GM19023 (cell line): ENCODE measurements around the gene NFE2L2.
"Not testable (repeated sequence)": the region's sequence is repeated elsewhere in the genome, so short reads cannot be mapped to it uniquely, and the experiment has no call there.

Source experiments
- ATAC-seq: cut with Tn5 transposase; IDR thresholded peaks from one replicate; pipeline ENCODE4 v1.9.1; 2021; ENCODE audit warnings: mild to moderate bottlenecking, moderate library complexity; ENCODE audit not compliant: unreplicated experiment

The NFE2L2 gene

DNA sequence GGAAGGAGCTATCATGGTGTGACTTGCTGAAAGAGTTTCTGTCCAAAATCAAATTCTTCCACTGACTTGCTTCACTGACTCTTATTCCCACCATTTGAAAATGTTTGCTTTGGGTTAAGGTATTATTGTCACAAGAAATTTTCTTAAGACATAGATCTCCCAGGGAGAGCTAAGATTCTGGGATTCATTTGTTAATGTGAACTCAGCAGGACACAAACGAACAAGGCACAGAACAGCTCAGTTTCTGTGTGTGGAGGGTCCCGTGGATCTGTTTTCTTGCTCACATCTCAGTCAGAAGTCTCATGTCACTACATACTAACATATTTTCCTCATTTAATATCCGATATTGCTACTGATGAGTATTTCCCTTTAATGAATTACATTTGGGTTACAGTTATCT, 60.1 kb downstream of the NFE2L2 start:
- ATAC-seq, result no peak

DNA sequence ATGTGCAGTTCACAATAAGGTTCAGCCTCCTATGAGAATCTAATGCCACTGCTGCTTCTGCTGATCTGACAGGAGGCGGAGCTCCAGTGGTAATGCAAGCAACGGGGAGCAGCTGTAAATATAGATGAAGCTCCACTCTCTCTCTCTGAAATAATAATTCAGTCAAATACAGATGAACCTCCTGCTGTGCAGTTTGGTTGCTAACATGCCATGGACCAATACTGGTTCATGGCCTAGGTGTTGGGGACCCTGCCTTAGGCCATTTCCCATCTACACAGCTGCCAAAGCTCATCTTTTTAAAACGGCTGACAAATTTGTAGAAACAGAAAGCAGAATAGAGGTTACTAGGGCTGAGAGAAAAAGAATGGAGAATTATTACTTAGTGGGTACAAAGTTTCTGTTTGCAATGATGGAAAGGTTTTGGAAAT, 62.6 kb downstream of the NFE2L2 start:
- ATAC-seq, result no peak

DNA sequence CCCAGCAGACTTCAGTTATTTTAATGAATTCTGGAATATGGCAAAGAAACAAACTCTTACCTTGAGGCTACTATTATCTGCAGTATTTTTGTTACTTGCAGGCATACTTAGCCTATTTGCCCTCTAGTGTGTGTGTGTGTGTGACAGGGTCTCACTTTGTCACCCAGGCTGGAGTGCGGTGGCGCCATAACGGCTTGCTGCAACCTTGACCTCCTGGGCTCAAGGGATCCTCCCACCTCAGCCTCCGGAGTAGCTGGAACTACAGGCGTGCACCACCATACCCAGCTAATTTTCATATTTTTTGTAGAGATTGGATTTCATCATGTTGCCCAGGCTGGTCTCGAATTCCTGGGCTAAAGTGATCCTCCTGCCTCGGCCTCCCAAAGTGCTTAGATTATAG, 64.1 kb downstream of the NFE2L2 start:
- ATAC-seq, result not testable (repeated sequence)

DNA sequence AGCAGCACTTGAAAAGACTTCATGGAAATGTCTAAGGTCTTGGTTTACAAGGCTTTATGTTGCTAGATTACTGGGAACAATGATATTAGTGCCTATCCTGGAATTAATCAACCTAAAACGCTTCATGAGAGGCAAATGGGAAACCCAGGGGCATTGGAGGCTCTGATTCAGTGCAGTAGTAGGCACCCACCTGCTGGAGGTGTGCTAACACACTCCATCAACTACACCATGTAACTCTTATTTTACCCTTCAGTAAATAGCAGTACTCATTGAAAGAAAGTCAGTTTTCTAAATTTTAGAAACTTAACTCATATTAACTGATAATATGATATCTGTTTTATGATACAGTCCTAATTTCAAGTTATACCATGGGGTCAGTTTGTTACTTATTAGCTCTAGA, 69.3 kb downstream of the NFE2L2 start:
- ATAC-seq, result peak; percentile 52

DNA sequence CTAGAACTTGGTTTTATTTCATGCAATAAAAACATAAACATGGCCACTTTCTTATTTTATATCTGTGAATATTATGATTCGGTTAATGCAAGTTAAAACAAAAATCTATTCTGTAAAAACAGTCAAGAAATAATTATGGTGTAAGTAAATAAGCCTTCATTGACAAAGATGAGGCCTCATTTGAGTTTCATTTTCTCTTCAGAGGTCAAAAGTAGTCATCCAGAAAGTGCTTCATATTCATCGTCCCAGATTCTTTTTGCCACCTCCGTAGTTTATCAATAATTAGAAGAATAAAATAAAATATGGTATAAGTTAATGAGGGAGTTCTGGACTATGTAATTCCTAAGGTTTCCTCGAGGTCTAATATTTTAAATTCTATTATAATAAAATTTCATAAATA, 71.3 kb downstream of the NFE2L2 start:
- ATAC-seq, result no peak

DNA sequence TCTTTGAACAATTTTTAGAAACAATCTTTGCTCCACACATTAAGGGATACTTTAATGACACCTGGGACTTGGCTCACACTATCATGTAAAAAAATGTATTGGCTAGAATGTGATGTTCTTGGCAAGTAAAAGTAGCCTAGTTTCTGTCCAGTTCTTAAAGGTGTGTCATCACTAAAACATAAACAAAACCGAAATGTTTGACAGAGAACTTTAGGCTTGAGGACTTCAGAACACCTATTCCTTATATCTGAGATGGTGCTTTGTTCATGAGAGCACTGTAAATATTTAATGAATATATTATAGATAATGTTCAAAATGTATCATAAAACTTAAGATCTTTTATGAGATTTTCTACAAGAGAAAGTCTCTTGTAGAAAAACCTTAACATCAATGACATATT, 71.7 kb downstream of the NFE2L2 start:
- no peak for ATAC-seq

DNA sequence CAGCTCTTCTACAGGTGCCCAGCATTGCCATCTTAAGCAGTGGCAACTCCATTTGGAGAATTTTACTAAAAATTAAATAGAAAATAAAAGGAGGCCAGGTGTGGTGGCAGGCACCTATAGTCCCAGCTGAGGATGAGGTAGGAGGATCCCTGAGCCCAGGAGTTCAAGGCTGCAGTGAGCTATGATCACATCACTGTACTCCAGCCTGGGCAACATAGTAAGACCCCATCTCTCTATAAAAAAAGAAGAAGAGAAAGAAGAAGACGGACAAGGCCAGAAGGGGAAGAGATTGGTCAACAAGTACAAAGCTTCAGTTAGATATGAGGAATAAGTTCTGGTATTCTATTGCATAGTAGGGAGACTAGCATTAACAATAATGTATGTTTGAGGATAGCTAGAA, 73.6 kb downstream of the NFE2L2 start:
- ATAC-seq, result no peak

DNA sequence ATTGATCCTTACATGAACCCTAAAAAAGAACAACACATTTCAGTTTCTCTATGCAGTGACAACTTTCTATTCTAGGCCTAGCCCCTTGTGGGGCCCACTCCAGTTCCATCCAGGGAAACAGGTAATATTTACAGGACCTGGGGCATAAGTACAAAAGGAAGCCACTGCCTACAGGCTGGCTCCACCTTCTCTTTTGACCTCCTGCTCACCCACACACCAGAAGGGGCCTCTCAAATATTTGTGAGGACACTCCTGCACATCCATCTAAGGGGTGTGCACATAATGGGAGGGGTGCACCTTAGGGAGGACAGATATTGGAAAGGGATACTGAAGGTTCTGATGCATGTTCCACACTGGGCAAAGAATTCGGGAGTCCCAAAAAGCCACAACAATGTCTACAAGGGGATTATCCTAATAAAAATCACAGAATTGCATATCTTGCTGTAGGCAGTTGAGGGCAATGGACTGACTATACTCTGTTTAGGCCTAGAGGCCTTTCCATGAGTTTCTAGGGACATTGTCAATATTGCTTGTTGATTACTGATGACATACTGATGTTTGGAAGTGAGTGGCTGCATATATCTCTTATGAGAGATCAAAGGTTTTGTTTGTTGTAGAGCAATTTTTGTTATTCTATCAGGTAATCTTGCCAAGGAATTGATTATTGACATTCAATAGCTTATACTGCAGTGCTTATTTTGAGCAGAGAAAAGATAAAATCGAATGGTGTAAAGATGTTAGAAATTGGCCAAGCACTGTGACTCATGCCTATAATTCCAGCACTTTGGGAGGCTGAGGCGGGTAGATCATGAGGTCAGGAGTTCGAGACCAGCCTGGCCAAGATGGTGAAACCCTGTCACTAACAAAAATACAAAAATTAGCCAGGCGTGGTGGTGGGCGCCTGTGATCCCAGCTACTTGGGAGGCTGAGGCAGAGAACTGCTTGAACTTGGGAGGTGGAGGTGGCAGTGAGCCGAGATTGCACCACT, 75.8 kb downstream of the NFE2L2 start:
- no peak for ATAC-seq

DNA sequence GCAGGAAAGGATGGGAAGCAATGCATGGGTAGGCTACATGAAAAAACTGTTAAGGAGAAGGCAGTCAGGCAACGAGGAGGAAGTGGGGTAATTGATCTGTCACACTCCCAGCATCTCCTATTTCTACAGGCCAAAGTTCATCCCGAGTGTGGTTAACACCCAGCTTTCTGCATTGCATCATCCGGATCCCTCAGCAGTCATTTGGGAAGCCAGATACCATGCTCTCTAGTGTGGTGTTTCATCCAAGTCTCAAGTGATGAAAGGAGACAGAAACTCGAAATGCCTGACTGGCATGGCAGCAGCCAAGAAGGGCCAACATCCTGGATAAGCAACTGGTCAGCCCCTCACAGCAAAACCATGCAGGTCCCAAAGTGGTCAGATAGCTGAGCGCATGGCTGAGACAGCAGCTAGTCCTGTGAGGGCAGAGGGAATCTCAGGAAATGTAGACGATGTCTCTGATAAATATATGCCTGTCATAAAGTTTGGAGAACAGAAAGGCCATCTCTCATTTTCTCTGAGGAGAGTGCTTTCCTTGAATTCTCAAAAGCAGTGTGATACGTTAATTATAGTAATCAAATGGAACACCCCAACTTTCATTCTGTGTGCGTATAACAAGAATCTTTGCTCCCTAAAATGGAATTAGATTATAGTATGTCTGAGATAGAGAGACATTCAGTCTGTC, 76.8 kb downstream of the NFE2L2 start:
- ATAC-seq, result no peak

DNA sequence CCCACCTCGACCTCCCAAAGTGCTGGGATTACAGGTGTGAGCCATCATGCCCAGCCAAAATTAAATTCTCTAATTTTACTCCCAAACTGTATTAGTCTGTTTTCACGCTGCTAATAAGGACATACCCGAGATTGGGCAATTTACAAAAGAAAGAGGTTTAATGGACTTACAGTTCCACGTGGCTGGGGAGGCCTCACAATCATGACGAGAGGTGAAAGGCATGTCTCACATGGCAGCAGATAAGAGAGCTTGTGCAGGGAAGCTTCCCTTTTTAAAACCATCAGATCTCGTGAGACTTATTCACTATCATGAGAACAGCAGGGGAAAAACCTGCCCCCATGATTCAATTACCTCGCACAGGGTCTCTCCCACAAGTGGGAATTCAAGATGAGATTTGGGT, 78.5 kb downstream of the NFE2L2 start:
- not testable (repeated sequence) for ATAC-seq

DNA sequence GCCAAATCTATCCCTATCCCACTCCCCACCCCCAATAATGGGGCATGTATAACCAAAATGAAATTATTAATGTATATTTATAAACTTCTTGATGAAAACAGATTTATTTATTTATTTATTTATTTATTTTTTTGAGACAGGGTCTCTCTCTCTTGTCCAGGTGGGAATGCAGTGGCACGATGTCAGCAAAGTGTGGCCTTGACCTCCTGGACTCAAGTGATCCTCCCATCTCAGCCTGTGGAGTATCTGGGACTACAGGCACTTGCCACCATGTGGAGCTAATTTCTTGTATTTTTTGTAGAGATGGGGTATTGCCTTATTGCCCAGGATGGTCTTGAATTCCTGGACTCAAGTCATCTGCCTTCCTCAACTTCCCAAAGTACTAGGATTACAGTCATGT, 79.9 kb downstream of the NFE2L2 start:
- ATAC-seq, result no peak

DNA sequence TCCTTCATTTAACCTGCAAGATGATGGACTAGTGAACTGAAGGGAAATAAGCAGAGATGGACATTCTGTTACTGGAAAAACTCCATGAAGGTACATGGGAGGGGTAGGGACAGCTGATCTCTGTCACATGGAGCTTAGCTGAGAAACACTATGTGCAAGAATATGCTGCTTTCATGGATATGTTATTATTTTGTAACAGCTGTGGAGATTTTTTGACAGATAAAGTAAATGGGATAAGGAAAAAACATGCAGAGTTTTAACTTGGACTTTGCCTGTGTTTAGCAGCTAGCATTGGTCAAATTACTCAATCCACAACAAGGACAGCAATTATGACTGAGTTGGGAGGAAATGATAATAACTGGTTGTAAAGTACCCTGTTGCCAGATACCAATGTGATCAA, 80.7 kb downstream of the NFE2L2 start:
- ATAC-seq, result no peak
